ENCODE results near the gene C16orf74.

C16orf74 gene

GRCh38 chr16:85746460-85747215 is 4.3 kb downstream of the C16orf74 start:
- no peak for DNase-seq

- no peak for DNase-seq
Measured at GRCh38 chr16:85738923-85739715, 11.8 kb downstream of the C16orf74 start.

DNA sequence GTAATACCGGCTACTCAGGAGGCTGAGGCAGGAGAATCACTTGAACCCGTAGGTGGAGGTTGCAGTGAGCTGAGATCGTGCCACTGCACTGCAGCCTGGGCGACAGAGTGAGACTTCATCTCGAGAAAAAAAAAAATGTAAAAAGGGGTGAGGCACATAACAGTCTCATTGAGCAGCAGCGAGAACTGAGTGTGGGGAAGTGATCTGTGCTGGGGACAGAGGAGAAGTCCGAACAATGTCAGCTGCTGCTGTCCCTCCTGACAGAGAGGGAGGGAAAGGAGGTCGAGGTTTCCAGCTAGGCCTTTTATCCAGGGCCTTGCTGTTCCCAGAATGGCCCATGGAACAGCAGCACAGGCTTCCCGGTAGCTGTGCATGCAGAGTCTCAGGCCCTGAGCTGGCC is 14.0 kb downstream of the C16orf74 start:
- no peak for DNase-seq

DNA sequence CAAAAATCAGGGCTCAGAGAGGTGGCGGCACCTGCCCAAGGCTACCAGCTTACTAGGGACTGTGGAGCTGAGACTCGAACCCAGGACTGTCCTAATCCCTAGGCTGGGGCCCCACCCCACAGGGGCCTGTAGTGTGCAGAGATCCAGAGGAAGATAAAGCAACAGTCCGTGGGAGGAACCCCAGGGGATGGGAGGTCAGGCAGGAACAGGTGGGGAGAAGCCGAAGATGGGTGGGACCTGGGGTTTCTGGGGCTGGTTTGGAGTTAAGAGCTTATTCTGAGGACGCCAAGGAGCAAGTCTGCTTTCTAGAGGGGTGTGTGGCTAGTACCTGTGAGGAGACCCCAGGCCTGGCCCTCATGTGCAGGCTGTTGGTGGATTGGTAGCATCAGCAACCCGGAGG is 14.9 kb downstream of the C16orf74 start:
- DNase-seq = no peak

GRCh38 chr16:85735225-85735635 is 15.7 kb downstream of the C16orf74 start:
- peak; percentile 61 for DNase-seq

- DNase-seq = no peak
Measured at GRCh38 chr16:85734311-85735017, 16.4 kb downstream of the C16orf74 start.

GRCh38 chr16:85733839-85734170 is 17.1 kb downstream of the C16orf74 start:
- no peak for DNase-seq

DNA sequence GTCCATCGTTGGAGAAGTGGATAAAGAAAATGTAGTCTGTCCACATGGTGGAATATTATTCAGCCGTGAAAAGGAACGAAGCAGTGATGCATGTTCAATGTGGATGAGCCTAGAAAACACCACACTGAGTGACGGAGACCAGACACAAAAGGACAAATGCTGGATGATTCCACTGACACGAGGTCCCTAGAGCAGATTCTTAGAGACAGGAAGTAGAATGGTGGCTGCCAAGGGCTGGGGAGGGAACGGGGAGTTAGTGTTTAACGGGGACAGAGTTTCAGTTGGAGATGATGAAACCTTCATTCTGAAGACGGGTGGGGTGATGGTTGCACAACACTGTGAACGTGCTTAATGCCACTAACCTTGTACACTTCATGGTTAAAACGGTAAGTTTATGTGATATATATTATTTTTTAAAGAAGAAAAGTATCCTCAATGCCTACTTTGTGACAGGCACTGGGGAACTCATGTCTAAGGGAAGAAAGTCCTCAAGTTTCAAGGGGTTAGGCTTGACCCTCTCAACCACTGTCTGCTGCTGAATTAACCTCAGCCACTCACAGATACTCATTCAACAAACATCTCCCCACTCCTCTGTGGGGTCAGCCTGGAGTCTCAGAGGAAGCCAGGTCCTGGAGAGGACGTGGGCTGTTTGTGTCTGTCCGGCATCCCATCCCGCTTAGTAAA is 17.6 kb downstream of the C16orf74 start:
- no peak for DNase-seq

GRCh38 chr16:85731179-85731578 is 19.7 kb downstream of the C16orf74 start:
- DNase-seq = no peak

DNA sequence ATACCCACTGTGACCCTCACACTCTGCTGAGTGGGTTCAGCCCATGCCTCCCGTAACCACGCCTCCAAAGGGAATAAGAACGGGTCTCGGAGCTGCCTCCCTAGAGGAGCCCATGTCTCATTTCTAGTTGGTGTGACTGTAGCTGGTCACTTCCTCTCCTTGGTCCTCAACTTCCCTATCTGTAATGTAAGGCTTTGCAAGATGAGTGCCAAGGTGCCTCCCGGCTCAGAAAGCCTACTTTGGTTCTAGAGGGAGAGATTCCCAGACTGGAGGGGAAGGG is 20.8 kb downstream of the C16orf74 start:
- DNase-seq = no peak

GRCh38 chr16:85729452-85730185 is 21.3 kb downstream of the C16orf74 start:
- DNase-seq = no peak

DNA sequence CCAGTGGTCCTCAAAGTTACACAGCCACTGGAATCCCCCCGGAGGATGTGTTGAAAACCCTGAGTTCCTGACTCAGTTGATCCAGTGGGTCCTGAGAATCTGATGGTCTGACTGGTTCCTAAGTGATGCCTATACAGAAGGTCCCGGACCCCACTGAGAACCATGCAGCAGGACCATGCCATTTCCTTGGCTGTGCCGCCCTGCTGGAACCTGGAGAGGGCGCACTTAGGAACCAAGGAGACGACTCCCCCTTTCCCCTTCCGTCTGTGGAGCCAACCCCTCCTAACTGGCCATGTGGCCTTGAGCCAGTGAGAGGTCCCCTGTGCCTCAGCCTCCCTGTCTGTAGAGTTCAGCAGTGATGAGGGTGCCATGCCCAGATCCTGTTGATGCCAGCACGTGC is 22.0 kb downstream of the C16orf74 start:
- DNase-seq = no peak

GRCh38 chr16:85724936-85725335 is 26.0 kb downstream of the C16orf74 start:
- no peak for DNase-seq

DNA sequence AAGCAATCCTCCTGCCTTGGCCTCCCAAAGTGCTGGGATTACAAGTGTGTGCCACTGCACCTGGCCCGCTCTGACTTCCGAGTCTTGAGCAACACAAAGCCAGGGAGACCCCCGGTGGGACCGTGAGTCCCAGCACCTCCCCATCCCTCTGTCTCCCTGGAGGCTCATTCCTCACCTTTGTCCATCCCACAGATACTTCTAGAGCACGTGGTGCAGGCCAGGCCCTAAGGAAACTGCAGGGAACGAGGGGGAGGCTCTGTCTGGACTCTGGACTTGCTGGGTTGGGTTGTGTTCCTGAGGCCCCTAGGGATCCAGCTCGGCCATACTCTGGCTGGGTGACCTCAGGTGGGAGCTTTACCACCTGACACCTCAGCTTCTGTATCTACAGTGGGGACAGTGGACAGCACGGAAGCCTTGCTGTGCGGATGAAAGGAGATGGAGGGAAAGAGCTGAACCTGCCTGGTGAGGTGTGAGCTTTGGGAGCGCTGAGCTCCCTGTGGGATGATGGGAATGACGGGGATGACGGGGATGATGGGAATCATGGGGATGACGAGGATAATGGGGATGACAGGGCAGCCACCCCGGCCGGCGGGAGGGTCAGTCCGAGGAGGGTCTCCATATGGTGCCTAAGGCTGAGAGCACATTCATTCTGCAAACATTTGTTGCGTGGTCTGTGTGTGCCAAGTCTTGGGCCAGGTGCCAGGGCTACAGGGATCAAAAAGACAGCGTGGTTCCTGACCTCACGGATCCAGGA is 26.6 kb downstream of the C16orf74 start:
- no peak for DNase-seq

GRCh38 chr16:85722128-85722893 is 28.6 kb downstream of the C16orf74 start:
- no peak for DNase-seq

DNA sequence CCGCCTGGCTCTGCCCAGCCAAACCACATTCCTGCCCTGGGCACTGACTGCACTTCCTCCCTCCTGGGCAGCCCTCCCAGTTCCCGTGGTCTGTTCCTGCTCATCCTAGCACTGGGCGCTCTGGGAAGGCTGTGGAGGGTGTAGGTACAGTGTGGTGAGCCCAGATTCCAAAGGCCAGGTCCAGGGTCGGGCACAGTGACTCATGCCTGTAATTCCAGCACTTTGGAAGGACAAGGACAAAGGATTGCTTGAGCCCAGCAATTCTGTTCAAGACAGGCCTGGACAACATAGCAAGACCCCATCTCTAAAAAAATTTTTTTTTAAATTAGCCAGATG is 30.6 kb downstream of the C16orf74 start:
- DNase-seq = no peak

DNA sequence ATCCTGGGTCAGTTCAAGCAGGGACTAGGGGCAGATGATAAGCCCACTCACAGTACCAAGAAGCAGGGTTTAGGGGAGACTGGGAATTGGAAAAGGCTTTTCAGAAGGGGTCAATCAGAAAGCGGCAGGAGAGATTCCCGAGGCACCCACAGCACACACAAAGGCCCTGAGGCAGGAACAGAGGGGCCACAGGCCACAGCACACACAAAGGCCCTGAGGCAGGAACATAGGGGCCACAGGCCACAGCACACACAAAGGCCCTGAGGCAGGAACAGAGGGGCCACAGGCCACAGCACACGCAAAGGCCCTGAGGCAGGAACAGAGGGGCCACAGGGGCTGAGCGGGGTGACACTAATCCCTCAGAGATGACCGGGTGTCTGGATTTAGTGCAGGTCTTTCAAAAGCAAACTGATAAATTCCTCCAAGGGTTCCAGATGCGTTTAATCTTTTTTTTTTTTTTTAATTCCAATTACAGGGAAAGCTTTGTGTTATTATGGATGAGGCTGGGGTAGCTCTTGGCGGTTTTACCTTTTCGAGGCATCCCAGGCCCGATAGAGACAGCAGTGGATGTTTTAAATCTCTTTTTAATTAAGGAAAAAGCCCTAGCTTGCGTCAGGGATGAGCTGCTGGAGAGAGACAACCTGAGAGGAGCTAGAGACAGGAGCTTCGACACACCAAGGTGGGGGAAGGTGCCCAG is 31.1 kb downstream of the C16orf74 start:
- no peak for DNase-seq

- peak; percentile 19 for DNase-seq
Measured at GRCh38 chr16:85718682-85719081, 32.2 kb downstream of the C16orf74 start.

GRCh38 chr16:85718153-85718477 is 32.8 kb downstream of the C16orf74 start:
- DNase-seq = no peak

DNA sequence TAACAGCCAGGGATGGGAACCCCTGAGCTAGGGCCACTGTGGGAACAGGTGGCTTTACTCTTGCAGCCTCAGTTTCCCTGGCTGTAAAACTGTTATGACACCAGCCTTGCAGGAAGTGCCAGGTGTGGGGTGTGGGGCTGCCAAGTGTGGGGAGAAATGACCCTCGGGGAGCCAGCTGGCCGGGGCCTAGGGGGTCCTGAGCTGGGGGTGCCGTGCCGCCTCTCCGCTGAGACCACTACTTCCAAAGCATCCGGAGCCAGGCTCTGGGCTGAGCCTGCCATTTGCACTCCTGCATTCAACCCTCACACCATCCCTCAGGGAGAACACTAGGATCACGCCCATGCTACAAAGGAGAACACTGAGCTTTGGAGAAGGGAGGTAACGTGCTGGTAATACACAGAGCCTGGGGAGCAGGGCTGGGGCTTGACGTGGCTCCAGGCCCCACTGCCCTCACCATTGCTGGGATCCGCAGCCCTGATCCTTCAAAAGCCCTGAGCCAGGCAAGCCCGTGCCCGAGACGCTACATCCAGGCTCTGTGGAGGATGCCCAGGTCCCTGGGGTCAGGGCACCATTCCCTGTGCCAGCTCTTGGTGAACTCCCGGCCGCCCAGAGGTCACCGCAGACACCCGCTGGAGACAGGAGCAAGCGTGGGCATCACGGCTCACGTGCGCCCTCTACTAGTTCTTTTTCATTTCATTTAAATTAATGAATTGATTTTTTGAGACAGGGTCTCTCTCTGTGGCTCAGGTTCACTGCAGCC is 33.3 kb downstream of the C16orf74 start:
- peak; percentile 73 for DNase-seq
